ENCODE measurements around the gene TNFAIP8.

- TF ChIP-seq POLR2A (IDR thresholded peaks at IDR 0.05) = no peak
- TF ChIP-seq, protein P1, sequence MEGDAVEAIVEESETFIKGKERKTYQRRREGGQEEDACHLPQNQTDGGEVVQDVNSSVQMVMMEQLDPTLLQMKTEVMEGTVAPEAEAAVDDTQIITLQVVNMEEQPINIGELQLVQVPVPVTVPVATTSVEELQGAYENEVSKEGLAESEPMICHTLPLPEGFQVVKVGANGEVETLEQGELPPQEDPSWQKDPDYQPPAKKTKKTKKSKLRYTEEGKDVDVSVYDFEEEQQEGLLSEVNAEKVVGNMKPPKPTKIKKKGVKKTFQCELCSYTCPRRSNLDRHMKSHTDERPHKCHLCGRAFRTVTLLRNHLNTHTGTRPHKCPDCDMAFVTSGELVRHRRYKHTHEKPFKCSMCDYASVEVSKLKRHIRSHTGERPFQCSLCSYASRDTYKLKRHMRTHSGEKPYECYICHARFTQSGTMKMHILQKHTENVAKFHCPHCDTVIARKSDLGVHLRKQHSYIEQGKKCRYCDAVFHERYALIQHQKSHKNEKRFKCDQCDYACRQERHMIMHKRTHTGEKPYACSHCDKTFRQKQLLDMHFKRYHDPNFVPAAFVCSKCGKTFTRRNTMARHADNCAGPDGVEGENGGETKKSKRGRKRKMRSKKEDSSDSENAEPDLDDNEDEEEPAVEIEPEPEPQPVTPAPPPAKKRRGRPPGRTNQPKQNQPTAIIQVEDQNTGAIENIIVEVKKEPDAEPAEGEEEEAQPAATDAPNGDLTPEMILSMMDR (IDR thresholded peaks at IDR 0.05) = no peak
- peak; percentile 13 to 36 for TF ChIP-seq POLR2AphosphoS5 (IDR thresholded peaks at IDR 0.05; ENCODE audit: insufficient read depth in 1 of 2, low read depth in 1 of 2)
Observed at GRCh38 chr5:119398727-119399466, 43.1 kb downstream of the TNFAIP8 start.

Measured in vagina (tissue), 2 donors.